ENCODE measurements around the gene DCANP1. TPM values are rescaled to one million over a fixed set of nuclear protein-coding genes. Genes with fewer than 3 reads are reported as not detected.

DCANP1 gene
- total RNA-seq, 1 experiment from 2014 or later: not detected

GRCh38 chr5:135425641-135426040, 21.5 kb downstream of the DCANP1 start:
- ChIA-PET CTCF (interaction anchor here (0.7 to 3.1 kb wide), 12 partner anchors 8 to 141 kb away, joined by 3 to 17 read pairs (median 4); no protein-coding TSS in a partner anchor), RAD21 (ENCODE audit: low non-redundant PET in 1 of 2, low total read pairs in 2 of 2, uncharacterized antibody in 2 of 2, unreplicated experiment in 2 of 2) (no interaction called here), POLR2A (interaction anchor here (1.5 to 1.7 kb wide), 2 partner anchors 10 to 32 kb away, joined by 4 read pairs; no protein-coding TSS in a partner anchor)
- no peaks in the 10 kb centered on the region for H3K79me2 ChIP-seq (ENCODE audit: insufficient read depth, low read length)
- TF ChIP-seq, protein P1, sequence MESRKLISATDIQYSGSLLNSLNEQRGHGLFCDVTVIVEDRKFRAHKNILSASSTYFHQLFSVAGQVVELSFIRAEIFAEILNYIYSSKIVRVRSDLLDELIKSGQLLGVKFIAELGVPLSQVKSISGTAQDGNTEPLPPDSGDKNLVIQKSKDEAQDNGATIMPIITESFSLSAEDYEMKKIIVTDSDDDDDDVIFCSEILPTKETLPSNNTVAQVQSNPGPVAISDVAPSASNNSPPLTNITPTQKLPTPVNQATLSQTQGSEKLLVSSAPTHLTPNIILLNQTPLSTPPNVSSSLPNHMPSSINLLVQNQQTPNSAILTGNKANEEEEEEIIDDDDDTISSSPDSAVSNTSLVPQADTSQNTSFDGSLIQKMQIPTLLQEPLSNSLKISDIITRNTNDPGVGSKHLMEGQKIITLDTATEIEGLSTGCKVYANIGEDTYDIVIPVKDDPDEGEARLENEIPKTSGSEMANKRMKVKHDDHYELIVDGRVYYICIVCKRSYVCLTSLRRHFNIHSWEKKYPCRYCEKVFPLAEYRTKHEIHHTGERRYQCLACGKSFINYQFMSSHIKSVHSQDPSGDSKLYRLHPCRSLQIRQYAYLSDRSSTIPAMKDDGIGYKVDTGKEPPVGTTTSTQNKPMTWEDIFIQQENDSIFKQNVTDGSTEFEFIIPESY (IDR thresholded peaks at IDR 0.05; ENCODE audit: extremely low read depth, insufficient replicate concordance, low read length): no peak
- TF ChIP-seq POLR2AphosphoS5 (IDR thresholded peaks at IDR 0.05; ENCODE audit: low read depth, low read length) (no peak), EZH2 (IDR thresholded peaks at IDR 0.05) (no peak), ZNF274 (IDR thresholded peaks at IDR 0.05; ENCODE audit: low read depth, low read length) (no peak), TCF7L2 (IDR thresholded peaks at IDR 0.05; ENCODE audit: borderline replicate concordance, extremely low read depth, insufficient read depth, insufficient read length) (no peak), SP1 (IDR thresholded peaks at IDR 0.05; ENCODE audit: low read depth) (no peak)
- TF ChIP-seq, protein P2, sequence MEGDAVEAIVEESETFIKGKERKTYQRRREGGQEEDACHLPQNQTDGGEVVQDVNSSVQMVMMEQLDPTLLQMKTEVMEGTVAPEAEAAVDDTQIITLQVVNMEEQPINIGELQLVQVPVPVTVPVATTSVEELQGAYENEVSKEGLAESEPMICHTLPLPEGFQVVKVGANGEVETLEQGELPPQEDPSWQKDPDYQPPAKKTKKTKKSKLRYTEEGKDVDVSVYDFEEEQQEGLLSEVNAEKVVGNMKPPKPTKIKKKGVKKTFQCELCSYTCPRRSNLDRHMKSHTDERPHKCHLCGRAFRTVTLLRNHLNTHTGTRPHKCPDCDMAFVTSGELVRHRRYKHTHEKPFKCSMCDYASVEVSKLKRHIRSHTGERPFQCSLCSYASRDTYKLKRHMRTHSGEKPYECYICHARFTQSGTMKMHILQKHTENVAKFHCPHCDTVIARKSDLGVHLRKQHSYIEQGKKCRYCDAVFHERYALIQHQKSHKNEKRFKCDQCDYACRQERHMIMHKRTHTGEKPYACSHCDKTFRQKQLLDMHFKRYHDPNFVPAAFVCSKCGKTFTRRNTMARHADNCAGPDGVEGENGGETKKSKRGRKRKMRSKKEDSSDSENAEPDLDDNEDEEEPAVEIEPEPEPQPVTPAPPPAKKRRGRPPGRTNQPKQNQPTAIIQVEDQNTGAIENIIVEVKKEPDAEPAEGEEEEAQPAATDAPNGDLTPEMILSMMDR (IDR thresholded peaks at IDR 0.05 in 2 of 3, conservative IDR thresholded peaks at IDR 0.05 in 1 of 3; ENCODE audit: borderline replicate concordance in 1 of 3, insufficient read depth in 1 of 3, low read depth in 2 of 3, low read length in 2 of 3): no peak
- TF ChIP-seq, protein P3, sequence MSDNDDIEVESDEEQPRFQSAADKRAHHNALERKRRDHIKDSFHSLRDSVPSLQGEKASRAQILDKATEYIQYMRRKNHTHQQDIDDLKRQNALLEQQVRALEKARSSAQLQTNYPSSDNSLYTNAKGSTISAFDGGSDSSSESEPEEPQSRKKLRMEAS (IDR thresholded peaks at IDR 0.05): no peak
- TF ChIP-seq, protein P4, sequence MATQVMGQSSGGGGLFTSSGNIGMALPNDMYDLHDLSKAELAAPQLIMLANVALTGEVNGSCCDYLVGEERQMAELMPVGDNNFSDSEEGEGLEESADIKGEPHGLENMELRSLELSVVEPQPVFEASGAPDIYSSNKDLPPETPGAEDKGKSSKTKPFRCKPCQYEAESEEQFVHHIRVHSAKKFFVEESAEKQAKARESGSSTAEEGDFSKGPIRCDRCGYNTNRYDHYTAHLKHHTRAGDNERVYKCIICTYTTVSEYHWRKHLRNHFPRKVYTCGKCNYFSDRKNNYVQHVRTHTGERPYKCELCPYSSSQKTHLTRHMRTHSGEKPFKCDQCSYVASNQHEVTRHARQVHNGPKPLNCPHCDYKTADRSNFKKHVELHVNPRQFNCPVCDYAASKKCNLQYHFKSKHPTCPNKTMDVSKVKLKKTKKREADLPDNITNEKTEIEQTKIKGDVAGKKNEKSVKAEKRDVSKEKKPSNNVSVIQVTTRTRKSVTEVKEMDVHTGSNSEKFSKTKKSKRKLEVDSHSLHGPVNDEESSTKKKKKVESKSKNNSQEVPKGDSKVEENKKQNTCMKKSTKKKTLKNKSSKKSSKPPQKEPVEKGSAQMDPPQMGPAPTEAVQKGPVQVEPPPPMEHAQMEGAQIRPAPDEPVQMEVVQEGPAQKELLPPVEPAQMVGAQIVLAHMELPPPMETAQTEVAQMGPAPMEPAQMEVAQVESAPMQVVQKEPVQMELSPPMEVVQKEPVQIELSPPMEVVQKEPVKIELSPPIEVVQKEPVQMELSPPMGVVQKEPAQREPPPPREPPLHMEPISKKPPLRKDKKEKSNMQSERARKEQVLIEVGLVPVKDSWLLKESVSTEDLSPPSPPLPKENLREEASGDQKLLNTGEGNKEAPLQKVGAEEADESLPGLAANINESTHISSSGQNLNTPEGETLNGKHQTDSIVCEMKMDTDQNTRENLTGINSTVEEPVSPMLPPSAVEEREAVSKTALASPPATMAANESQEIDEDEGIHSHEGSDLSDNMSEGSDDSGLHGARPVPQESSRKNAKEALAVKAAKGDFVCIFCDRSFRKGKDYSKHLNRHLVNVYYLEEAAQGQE (IDR thresholded peaks at IDR 0.05; ENCODE audit: low read depth): no peak
- H4K20me1 ChIP-seq (ENCODE audit: insufficient read depth): no peaks in the 10 kb centered on the region
- H3K36me3 ChIP-seq (ENCODE audit: control insufficient read depth in 1 of 2, insufficient read depth in 2 of 2, low read length in 2 of 2): no peaks in the 10 kb centered on the region
- peak overlapping the region; percentile 92 for H2AFZ ChIP-seq (ENCODE audit: low read depth, low read length, poor library complexity, severe bottlenecking)
- H3K9me2 ChIP-seq (ENCODE audit: insufficient read depth): no peaks in the 10 kb centered on the region
- intact Hi-C loops (cut with micrococcal nuclease): no loop called here
- H3K4me3 ChIP-seq (replicated peaks in 1 of 2; ENCODE audit: low read depth in 1 of 2, low read length in 2 of 2): no peak overlapping the region
- no TSS peak for BruUV-seq (replicated peaks)
- H3K4me1 ChIP-seq (ENCODE audit: control insufficient read depth in 1 of 2, insufficient read depth in 2 of 2, low read length in 2 of 2): peaks cover 9 to 23% of the 10 kb centered on the region in 2 experiments; a peak in 3 of 4 replicates
- no peak for ATAC-seq
- no peaks in the 10 kb centered on the region for H3K9me3 ChIP-seq (ENCODE audit: control insufficient read depth in 1 of 2, insufficient read depth in 1 of 2, low read depth in 1 of 2, low read length in 2 of 2)
- no peak overlapping the region for H3K9ac ChIP-seq (ENCODE audit: low read length)
- no peak for DNase-seq (ENCODE audit: low read depth, low spot score)
- H3K27ac ChIP-seq (ENCODE audit: low read depth, low read length): no peak overlapping the region
- H3K4me2 ChIP-seq (ENCODE audit: low read length): no peak overlapping the region
- H3K27me3 ChIP-seq (ENCODE audit: insufficient read depth, low read length): no peaks in the 10 kb centered on the region
